Breast epithelium (tissue), 3 donors: Measurements from ENCODE around the gene TMEM123.

Experiments
- CTCF ChIP-seq, 3 donors: fragments of 450-650 bp; IDR thresholded peaks; one replicate each; pipeline ENCODE4 v1.5.1; 2016 to 2017; ENCODE audit warnings: antibody characterized with exemption in 3 of 3, mild to moderate bottlenecking in 3 of 3, moderate library complexity in 3 of 3
- POLR2A ChIP-seq: fragments of 450-650 bp; IDR thresholded peaks from one replicate; pipeline ENCODE4 v1.6.1; 2016; ENCODE audit warnings: antibody characterized with exemption, mild to moderate bottlenecking, moderate library complexity
- POLR2AphosphoS5 ChIP-seq, 3 donors: sonication (generic); formaldehyde crosslinking; IDR thresholded peaks; one replicate each; pipeline ENCODE4 v1.6.1; 2017; ENCODE audit warnings: antibody characterized with exemption in 3 of 3

DNA sequence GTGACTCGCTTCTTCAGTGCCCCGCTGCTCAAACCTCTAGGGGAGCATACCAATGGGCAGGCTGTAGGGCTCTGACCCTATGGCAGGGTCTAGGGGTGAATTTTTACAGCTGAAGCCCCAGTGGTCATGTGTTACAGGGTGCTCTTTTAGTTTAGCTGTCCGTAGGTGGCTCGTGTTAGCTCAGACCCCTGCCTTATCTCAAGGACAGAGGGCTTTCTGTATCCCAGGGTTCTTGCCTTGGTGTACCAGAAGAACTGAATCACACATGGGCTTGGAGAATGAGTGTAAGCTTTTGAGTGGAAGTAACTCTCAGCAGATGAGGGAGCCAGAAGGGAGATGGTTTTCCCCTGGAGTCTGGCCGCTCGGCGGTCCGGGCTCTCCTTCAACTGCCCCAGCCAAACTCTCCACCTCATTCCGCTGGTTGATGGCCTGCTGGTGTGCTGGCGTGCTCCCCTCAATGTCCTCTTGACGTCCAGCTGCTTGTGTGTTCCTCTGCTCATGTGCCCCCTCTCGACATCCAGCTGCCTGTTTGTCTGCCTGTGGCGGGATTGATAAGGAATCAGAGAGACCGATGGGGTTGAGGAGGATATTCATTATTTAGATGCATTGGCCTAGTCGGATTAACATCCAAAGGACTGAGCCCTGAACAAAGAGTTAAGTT, 68.0 kb downstream of the TMEM123 start:
- no peak for TF ChIP-seq CTCF (IDR thresholded peaks at IDR 0.05)
- TF ChIP-seq POLR2AphosphoS5 (IDR thresholded peaks at IDR 0.05): no peak
- no peak for TF ChIP-seq POLR2A
